PC-9 (cell line): ENCODE data around the gene UBL4B. TPM values are rescaled to one million over a fixed set of nuclear protein-coding genes. Genes with fewer than 3 reads are reported as not detected.

Source experiments
- BruUV-seq: library from RNA; stranded (reverse); fragments of 400-500 nt; replicated peaks from 2 replicates; lab custom pipeline; 2021; lab: Mats Ljungman, UMichigan
- CTCF ChIA-PET: fragments of 300-600 bp; sonication (Branson Sonifier 250); formaldehyde crosslinking; loops from one replicate; lab custom pipeline; 2022; ENCODE audit warnings: antibody characterized with exemption; lab: Charles Lee
- POLR2A ChIA-PET: fragments of 300-600 bp; sonication (Branson Sonifier 250); formaldehyde crosslinking; loops from one replicate; lab custom pipeline; 2022; ENCODE audit warnings: antibody characterized with exemption; ENCODE audit not compliant: unreplicated experiment; lab: Charles Lee
- DNase-seq, 2 experiments: peaks; one replicate each; pipeline versions ENCODE4 v3.0.0 to v3.0.0-alpha.2; 2015 to 2022; ENCODE audit warnings: mixed read lengths in 1 of 2
- H2AFZ ChIP-seq: fragments of 200-600 bp; sonication (generic); 2 replicates; pipeline ENCODE4 v1.8.1; 2017; ENCODE audit warnings: antibody characterized with exemption
- H3F3A ChIP-seq: fragments of 200-600 bp; sonication (generic); 2 replicates; pipeline ENCODE4 v1.8.1; 2017; ENCODE audit warnings: antibody characterized with exemption, mild to moderate bottlenecking, low read depth; ENCODE audit not compliant: insufficient read depth
- H3K27ac ChIP-seq: fragments of 200-600 bp; sonication (generic); 2 replicates; pipeline ENCODE4 v1.6.1; 2016; ENCODE audit warnings: mixed run types
- H3K27me3 ChIP-seq: fragments of 200-600 bp; sonication (generic); 2 replicates; pipeline ENCODE4 v1.6.1; 2016; ENCODE audit warnings: low read depth, mixed run types; ENCODE audit not compliant: insufficient read depth
- H3K36me3 ChIP-seq: fragments of 200-600 bp; sonication (generic); 2 replicates; pipeline ENCODE4 v1.6.1; 2016; ENCODE audit warnings: low read depth, mixed run types
- H3K4me1 ChIP-seq: fragments of 200-600 bp; sonication (generic); replicated peaks from 2 replicates; pipeline ENCODE4 v1.6.1; 2016; ENCODE audit warnings: mixed run types; ENCODE audit not compliant: insufficient read depth
- H3K4me2 ChIP-seq: fragments of 200-600 bp; sonication (generic); 2 replicates; pipeline ENCODE4 v1.6.1; 2017; ENCODE audit warnings: mixed run types
- H3K4me3 ChIP-seq: fragments of 200-600 bp; sonication (generic); 2 replicates; pipeline ENCODE4 v1.6.1; 2016; ENCODE audit warnings: mixed run types
- H3K79me2 ChIP-seq: fragments of 200-600 bp; sonication (generic); 2 replicates; pipeline ENCODE4 v1.6.1; 2017; ENCODE audit warnings: low read depth, mixed run types
- H3K9me2 ChIP-seq: fragments of 200-600 bp; sonication (generic); 2 replicates; pipeline ENCODE4 v1.8.1; 2017; ENCODE audit warnings: mild to moderate bottlenecking; ENCODE audit not compliant: insufficient read depth
- H3K9me3 ChIP-seq: fragments of 200-600 bp; sonication (generic); 2 replicates; pipeline ENCODE4 v1.8.1; 2016; ENCODE audit warnings: low read depth; ENCODE audit not compliant: insufficient read depth
- H4K20me1 ChIP-seq: fragments of 200-600 bp; sonication (generic); 2 replicates; pipeline ENCODE4 v1.8.1; 2017; ENCODE audit not compliant: insufficient read depth
- EZH2 ChIP-seq: fragments of 200-600 bp; sonication (generic); IDR thresholded peaks from 2 replicates; pipeline ENCODE4 v1.8.0; 2017; ENCODE audit warnings: antibody characterized with exemption, low read depth
- intact Hi-C: fragments of 100-400 bp; cut with micrococcal nuclease; formaldehyde crosslinking; loops from one replicate; pipeline ENCODE4 v1.10.0; 2022; ENCODE audit not compliant: unreplicated experiment
- total RNA-seq: library from RNA; stranded (reverse); gene quantifications from 2 replicates; pipeline ENCODE4 v1.2.3, GENCODE V29; 2021
- TF ChIP-seq, protein P1 (sequence below): fragments of 200-600 bp; sonication (generic); conservative IDR thresholded peaks from 2 replicates; pipeline ENCODE4 v1.6.1; 2017; ENCODE audit warnings: mixed run types, antibody characterized with exemption, mild to moderate bottlenecking, moderate library complexity

UBL4B gene
- total RNA-seq, 1 experiment from 2014 or later, result 0.24 TPM

DNA sequence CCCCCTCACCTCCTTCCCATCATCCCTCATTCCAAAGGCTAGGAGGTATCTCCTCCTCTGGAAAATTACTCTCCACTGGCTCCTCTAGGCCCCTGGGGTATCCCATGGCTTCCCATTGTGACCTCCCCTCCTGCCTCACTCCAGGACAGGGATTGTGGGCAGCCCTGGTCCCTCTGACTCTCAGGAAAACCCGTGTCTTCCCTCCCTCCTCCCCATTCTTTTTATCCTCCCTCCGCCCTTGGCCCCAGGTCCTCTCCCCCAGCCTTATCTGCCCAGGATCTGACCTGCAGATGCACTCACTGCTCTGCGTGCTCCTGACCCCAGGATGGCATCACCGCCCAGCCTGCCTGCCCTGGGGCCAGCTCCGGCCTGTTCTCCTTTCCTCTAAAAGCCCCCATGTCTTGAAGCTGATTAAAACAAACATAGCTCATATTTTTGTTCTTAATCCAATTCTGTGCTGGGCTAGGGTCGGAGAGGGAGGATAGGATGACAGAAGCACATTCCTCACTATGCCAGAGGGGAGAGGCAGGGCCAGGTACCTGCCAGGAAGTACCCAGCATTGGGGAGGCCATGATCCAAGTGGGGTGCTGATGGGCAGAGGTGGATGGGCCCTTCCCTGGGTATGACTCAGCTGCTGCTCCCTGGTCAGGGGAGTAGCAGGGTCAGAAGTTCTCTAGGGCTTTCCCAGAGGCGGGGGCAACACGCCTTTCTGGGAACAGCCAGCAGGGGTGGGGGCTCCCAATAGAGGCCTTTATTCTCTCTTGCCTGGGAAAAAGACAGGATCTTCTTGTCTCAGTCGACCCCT, 13.8 kb upstream of the UBL4B start:
- H2AFZ ChIP-seq, result no peak overlapping the region
- H3K27me3 ChIP-seq, result no peaks in the 10 kb centered on the region
- H3K9me2 ChIP-seq, result no peaks in the 10 kb centered on the region
- CTCF ChIA-PET, result interaction anchor here (3.4 kb wide), 1 partner anchor 10 kb away, joined by 28 read pairs; no protein-coding TSS in a partner anchor
- no TSS peak for BruUV-seq
- peaks cover 4% of the 10 kb centered on the region for H3K79me2 ChIP-seq
- DNase-seq, result peak; percentile 86 to 97
- H3K4me3 ChIP-seq, result peak overlapping the region; percentile 38; the same call in 1 of the 2 replicates
- H3K4me1 ChIP-seq, result peaks cover 93% of the 10 kb centered on the region
- intact Hi-C loops, result loop anchor here (1.0 to 10.0 kb wide), 2 partner anchors 11 to 236 kb away; partner anchors contain the start of gene RBM15
- TF ChIP-seq EZH2, result no peak
- TF ChIP-seq, protein P1, sequence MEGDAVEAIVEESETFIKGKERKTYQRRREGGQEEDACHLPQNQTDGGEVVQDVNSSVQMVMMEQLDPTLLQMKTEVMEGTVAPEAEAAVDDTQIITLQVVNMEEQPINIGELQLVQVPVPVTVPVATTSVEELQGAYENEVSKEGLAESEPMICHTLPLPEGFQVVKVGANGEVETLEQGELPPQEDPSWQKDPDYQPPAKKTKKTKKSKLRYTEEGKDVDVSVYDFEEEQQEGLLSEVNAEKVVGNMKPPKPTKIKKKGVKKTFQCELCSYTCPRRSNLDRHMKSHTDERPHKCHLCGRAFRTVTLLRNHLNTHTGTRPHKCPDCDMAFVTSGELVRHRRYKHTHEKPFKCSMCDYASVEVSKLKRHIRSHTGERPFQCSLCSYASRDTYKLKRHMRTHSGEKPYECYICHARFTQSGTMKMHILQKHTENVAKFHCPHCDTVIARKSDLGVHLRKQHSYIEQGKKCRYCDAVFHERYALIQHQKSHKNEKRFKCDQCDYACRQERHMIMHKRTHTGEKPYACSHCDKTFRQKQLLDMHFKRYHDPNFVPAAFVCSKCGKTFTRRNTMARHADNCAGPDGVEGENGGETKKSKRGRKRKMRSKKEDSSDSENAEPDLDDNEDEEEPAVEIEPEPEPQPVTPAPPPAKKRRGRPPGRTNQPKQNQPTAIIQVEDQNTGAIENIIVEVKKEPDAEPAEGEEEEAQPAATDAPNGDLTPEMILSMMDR, result no peak
- no peaks in the 10 kb centered on the region for H3K9me3 ChIP-seq
- POLR2A ChIA-PET, result interaction anchor here (0.6 to 0.7 kb wide), 5 partner anchors 10 to 858 kb away, joined by 3 to 5 read pairs (median 4); no protein-coding TSS in a partner anchor
- no peaks in the 10 kb centered on the region for H3K36me3 ChIP-seq
- peaks cover 65% of the 10 kb centered on the region for H3F3A ChIP-seq
- peak overlapping the region; percentile 99 for H3K27ac ChIP-seq
- peak overlapping the region; percentile 80 for H3K4me2 ChIP-seq
- no peaks in the 10 kb centered on the region for H4K20me1 ChIP-seq

DNA sequence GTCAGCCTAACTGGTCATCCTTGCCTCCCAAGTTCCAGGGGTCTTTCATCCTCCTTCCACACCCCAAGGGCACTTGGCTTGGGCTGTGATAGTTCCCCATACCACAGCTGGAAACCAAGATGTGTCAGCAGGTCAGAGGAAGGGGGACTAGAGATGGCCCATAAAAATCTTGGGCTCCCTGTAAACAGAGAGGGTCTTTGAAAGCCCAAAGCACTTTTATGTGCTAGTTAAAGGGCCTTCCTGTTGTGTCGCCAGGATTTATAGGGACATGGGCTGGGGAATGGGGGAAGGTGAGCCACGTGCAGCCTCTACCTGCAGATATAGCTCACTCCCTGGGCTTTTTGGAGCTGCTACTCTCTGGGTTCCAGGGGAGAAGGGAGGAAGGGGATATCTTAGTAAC, 11.9 kb upstream of the UBL4B start:
- no TSS peak for BruUV-seq
- Histone ChIP-seq H3K27me3 (no peaks in the 10 kb centered on the region), H3K9me3 (no peaks in the 10 kb centered on the region), H3K4me1 (peaks cover 100% of the 10 kb centered on the region), H2AFZ (no peak overlapping the region), H3K4me2 (peak overlapping the region; percentile 68), H3K9me2 (no peaks in the 10 kb centered on the region), H3K79me2 (peaks cover 4% of the 10 kb centered on the region), H3F3A (peaks cover 73% of the 10 kb centered on the region), H3K27ac (peak overlapping the region; percentile 99), H4K20me1 (no peaks in the 10 kb centered on the region), H3K4me3 (no peak overlapping the region), H3K36me3 (no peaks in the 10 kb centered on the region)
- ChIA-PET POLR2A (no interaction called here), CTCF (no interaction called here)
- DNase-seq, result no peak
- intact Hi-C loops, result loop anchor here (10.0 kb wide), 1 partner anchor 326 kb away; no protein-coding TSS in a partner anchor
- TF ChIP-seq EZH2, result no peak

DNA sequence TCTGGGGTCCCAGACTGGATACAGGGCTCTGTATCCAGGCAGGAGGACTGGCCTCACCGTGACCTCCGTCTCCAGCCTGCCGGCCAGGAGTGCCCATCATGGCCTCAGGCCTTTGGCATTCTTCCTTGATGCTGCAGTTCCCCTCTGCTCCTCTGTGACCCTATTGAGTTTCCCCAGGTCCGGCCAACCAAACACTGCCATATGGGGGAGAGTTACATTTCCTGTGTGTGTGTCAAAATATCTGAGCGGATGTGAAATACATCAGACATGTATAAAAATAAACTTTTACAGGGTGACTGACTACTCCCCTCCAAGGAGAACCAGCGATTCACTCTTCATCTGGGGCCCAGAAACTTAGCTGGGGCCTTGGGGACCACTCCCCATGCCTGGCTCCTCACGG, 10.2 kb upstream of the UBL4B start:
- peak; percentile 48 to 85 for DNase-seq
- Histone ChIP-seq H3K27me3 (no peaks in the 10 kb centered on the region), H3F3A (peaks cover 60% of the 10 kb centered on the region), H3K27ac (peak overlapping the region; percentile 99), H2AFZ (peak overlapping the region; percentile 8; the same call in 1 of the 2 replicates), H4K20me1 (no peaks in the 10 kb centered on the region), H3K9me2 (no peaks in the 10 kb centered on the region), H3K4me1 (peaks cover 96% of the 10 kb centered on the region), H3K4me3 (peak overlapping the region; percentile 22; the same call in 1 of the 2 replicates), H3K9me3 (no peaks in the 10 kb centered on the region), H3K79me2 (peaks cover 4% of the 10 kb centered on the region), H3K36me3 (no peaks in the 10 kb centered on the region), H3K4me2 (peak overlapping the region; percentile 68)
- ChIA-PET CTCF (interaction anchor here (0.5 to 1.2 kb wide), 3 partner anchors 14 to 1333 kb away, joined by 3 to 6 read pairs (median 3); no protein-coding TSS in a partner anchor), POLR2A (interaction anchor here (0.7 kb wide), 1 partner anchor 25 kb away, joined by 3 read pairs; no protein-coding TSS in a partner anchor)
- TF ChIP-seq EZH2, result no peak
- TF ChIP-seq, protein P1, result no peak
- no TSS peak for BruUV-seq
- intact Hi-C loops, result loop anchor here (1.0 to 10.0 kb wide), 2 partner anchors 11 to 327 kb away; no protein-coding TSS in a partner anchor
